Measurements from ENCODE around the gene PRKG1. TPM values are rescaled to one million over a fixed set of nuclear protein-coding genes. Genes with fewer than 3 reads are reported as not detected.

Gene PRKG1
- total and polyA plus RNA-seq, 2 of the 8 experiments (the other 6 are each of a cell fraction or from before 2014, with no cell fraction given): 4.2 to 15.2 TPM

DNA sequence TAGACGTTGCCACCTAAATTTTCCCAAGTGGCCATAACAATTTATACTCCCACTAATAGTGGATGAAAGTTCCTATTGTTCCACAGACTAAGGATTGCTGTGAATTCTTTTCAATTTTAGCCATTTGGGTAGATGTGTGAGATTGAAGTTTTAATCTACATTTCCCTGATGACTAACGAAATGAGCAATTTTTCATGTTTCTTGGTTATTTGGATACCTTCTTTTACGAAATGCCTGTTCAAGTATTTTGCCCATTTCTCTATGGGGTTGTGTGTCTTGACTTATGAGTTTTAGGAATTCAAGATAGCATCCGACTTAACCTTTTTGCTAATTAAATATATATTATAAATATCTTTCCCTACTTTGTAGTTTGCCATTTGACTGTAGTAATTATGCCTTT is 16.4 kb upstream of the PRKG1 start (continued):
- TF ChIP-seq GABPA (IDR thresholded peaks at IDR 0.05; ENCODE audit: borderline replicate concordance, insufficient read depth, low read length) (no peak), CHD2 (IDR thresholded peaks at IDR 0.05; ENCODE audit: low read length) (no peak), HDAC6 (IDR thresholded peaks at IDR 0.05; ENCODE audit: low read depth, low read length) (no peak), BACH1 (IDR thresholded peaks at IDR 0.05; ENCODE audit: low read length) (no peak), EGR1 (IDR thresholded peaks at IDR 0.05; ENCODE audit: borderline replicate concordance, low read depth, low read length) (no peak)

Measured in H1 (cell line).